ENCODE measurements around the gene UNC5B. TPM values are rescaled to one million over a fixed set of nuclear protein-coding genes. Genes with fewer than 3 reads are reported as not detected.

Gene UNC5B
- polyA plus RNA-seq, 1 donor (not counting 4 experiments of a cell fraction or from before 2014, with no cell fraction given) = 1.1 TPM

- dilution Hi-C loops (cut with MboI; ENCODE audit: extremely low pct_ligation_motif_present, low sequenced_read_pairs) = no loop called here
- Histone ChIP-seq H3K4me1 (ENCODE audit: control insufficient read depth, extremely low read depth, insufficient read depth, low read length) (peaks cover 28% of the 10 kb centered on the region), H3K4me2 (ENCODE audit: control insufficient read depth, extremely low read depth, insufficient read depth, low read depth, low read length) (no peak overlapping the region), H3K79me2 (ENCODE audit: control insufficient read depth, insufficient read depth, low read length) (no peaks in the 10 kb centered on the region), H4K20me1 (ENCODE audit: control insufficient read depth, extremely low read depth, insufficient read depth, low read length) (no peaks in the 10 kb centered on the region), H3K4me3 (ENCODE audit: control insufficient read depth in 2 of 3, extremely low read depth in 1 of 3, insufficient read depth in 2 of 3, low read depth in 1 of 3, low read length in 3 of 3) (no peak overlapping the region), H3K36me3 (ENCODE audit: control insufficient read depth in 2 of 2, extremely low read depth in 1 of 2, insufficient read depth in 2 of 2, low read length in 2 of 2) (no peaks in the 10 kb centered on the region), H3K9me3 (ENCODE audit: control insufficient read depth, low read depth, low read length) (no peaks in the 10 kb centered on the region), H3K9me1 (ENCODE audit: control insufficient read depth, extremely low read depth, insufficient read depth, low read length) (no peaks in the 10 kb centered on the region), H3K27me3 (ENCODE audit: control insufficient read depth, extremely low read depth, insufficient read depth, low read length) (no peaks in the 10 kb centered on the region), H2AFZ (ENCODE audit: control insufficient read depth, low read length) (no peak overlapping the region), H3K27ac (ENCODE audit: control insufficient read depth, insufficient read depth, low read length) (no peak overlapping the region), H3K9ac (ENCODE audit: control insufficient read depth, extremely low read depth, insufficient read depth, low read length) (no peak overlapping the region)
- no peak for FAIRE-seq
- TF ChIP-seq CTCF (optimal IDR thresholded peaks at IDR 0.05 in 1 of 3, IDR thresholded peaks at IDR 0.05 in 1 of 3, conservative IDR thresholded peaks at IDR 0.05 in 1 of 3; ENCODE audit: extremely low read depth in 1 of 3, insufficient read depth in 2 of 3, low read length in 3 of 3) = no peak
- no peak for TF ChIP-seq EZH2 (IDR thresholded peaks at IDR 0.05; ENCODE audit: low read length)
- DNase-seq (ENCODE audit: low read depth, low spot score) = no peak
These were observed 50.4 kb downstream of the UNC5B start for GRCh38 chr10:71262817-71263216.

GRCh38 chr10:71263376-71263775 lies 51.0 kb downstream of the UNC5B start:
- dilution Hi-C loops (cut with MboI; ENCODE audit: extremely low pct_ligation_motif_present, low sequenced_read_pairs) = no loop called here
- FAIRE-seq (no peak), DNase-seq (ENCODE audit: low read depth, low spot score) (no peak)
- Histone ChIP-seq H2AFZ (ENCODE audit: control insufficient read depth, low read length) (no peak overlapping the region), H3K27ac (ENCODE audit: control insufficient read depth, insufficient read depth, low read length) (no peak overlapping the region), H3K79me2 (ENCODE audit: control insufficient read depth, insufficient read depth, low read length) (no peaks in the 10 kb centered on the region), H3K9me3 (ENCODE audit: control insufficient read depth, low read depth, low read length) (no peaks in the 10 kb centered on the region), H3K4me3 (ENCODE audit: control insufficient read depth in 2 of 3, extremely low read depth in 1 of 3, insufficient read depth in 2 of 3, low read depth in 1 of 3, low read length in 3 of 3) (no peak overlapping the region), H3K9me1 (ENCODE audit: control insufficient read depth, extremely low read depth, insufficient read depth, low read length) (no peaks in the 10 kb centered on the region), H3K9ac (ENCODE audit: control insufficient read depth, extremely low read depth, insufficient read depth, low read length) (no peak overlapping the region), H3K4me2 (ENCODE audit: control insufficient read depth, extremely low read depth, insufficient read depth, low read depth, low read length) (no peak overlapping the region), H3K36me3 (ENCODE audit: control insufficient read depth in 2 of 2, extremely low read depth in 1 of 2, insufficient read depth in 2 of 2, low read length in 2 of 2) (no peaks in the 10 kb centered on the region), H4K20me1 (ENCODE audit: control insufficient read depth, extremely low read depth, insufficient read depth, low read length) (no peaks in the 10 kb centered on the region), H3K4me1 (ENCODE audit: control insufficient read depth, extremely low read depth, insufficient read depth, low read length) (peaks cover 28% of the 10 kb centered on the region), H3K27me3 (ENCODE audit: control insufficient read depth, extremely low read depth, insufficient read depth, low read length) (no peaks in the 10 kb centered on the region)
- TF ChIP-seq CTCF (optimal IDR thresholded peaks at IDR 0.05 in 1 of 3, IDR thresholded peaks at IDR 0.05 in 1 of 3, conservative IDR thresholded peaks at IDR 0.05 in 1 of 3; ENCODE audit: extremely low read depth in 1 of 3, insufficient read depth in 2 of 3, low read length in 3 of 3) = no peak
- no peak for TF ChIP-seq EZH2 (IDR thresholded peaks at IDR 0.05; ENCODE audit: low read length)
